H9 (cell line): Measurements from ENCODE around the gene SNX25. TPM values are rescaled to one million over a fixed set of nuclear protein-coding genes. Genes with fewer than 3 reads are reported as not detected.

Experiments used
- DNase-seq: peaks from one replicate; pipeline ENCODE4 v3.0.0-alpha.2; 2017
- H2AFZ ChIP-seq: one replicate; pipeline ENCODE4 v1.6.1; 2013; ENCODE audit warnings: mild to moderate bottlenecking, low read length, control low read depth, moderate library complexity
- H2AK5ac ChIP-seq: 2 replicates; pipeline ENCODE4 v1.6.1; 2013; ENCODE audit warnings: low read length, control low read depth, mixed read lengths; ENCODE audit not compliant: insufficient read length
- H2BK120ac ChIP-seq: one replicate; pipeline ENCODE4 v1.6.1; 2013; ENCODE audit warnings: low read depth, mild to moderate bottlenecking, low read length, control low read depth, inconsistent platforms; ENCODE audit not compliant: poor library complexity, severe bottlenecking
- H2BK12ac ChIP-seq: 2 replicates; pipeline ENCODE4 v1.6.1; 2013; ENCODE audit warnings: low read length, control low read depth, mixed read lengths, low read depth; ENCODE audit not compliant: insufficient read length
- H2BK15ac ChIP-seq: 2 replicates; pipeline ENCODE4 v1.6.1; 2013; ENCODE audit warnings: low read depth, low read length, control low read depth
- H2BK20ac ChIP-seq: one replicate; pipeline ENCODE4 v1.6.1; 2013; ENCODE audit warnings: low read depth, mild to moderate bottlenecking, low read length, control low read depth, inconsistent platforms; ENCODE audit not compliant: poor library complexity, severe bottlenecking
- H2BK5ac ChIP-seq: 2 replicates; pipeline ENCODE4 v1.6.1; 2013; ENCODE audit warnings: low read length, control low read depth, mixed read lengths; ENCODE audit not compliant: insufficient read length
- H3K14ac ChIP-seq: 2 replicates; pipeline ENCODE4 v1.6.1; 2013; ENCODE audit warnings: low read length, control low read depth; ENCODE audit not compliant: insufficient read depth
- H3K18ac ChIP-seq: 2 replicates; pipeline ENCODE4 v1.6.1; 2013; ENCODE audit warnings: low read depth, mild to moderate bottlenecking, mixed read lengths, low read length, control low read depth; ENCODE audit not compliant: insufficient read length
- H3K23ac ChIP-seq: 2 replicates; pipeline ENCODE4 v1.6.1; 2013; ENCODE audit warnings: low read length, control low read depth, mixed read lengths, low read depth; ENCODE audit not compliant: insufficient read length
- H3K23me2 ChIP-seq: 2 replicates; pipeline ENCODE4 v1.6.1; 2013; ENCODE audit warnings: low read depth, mild to moderate bottlenecking, mixed read lengths, low read length, control low read depth; ENCODE audit not compliant: insufficient read length, poor library complexity, severe bottlenecking
- H3K27ac ChIP-seq: 2 replicates; pipeline ENCODE4 v1.5.1; 2013; ENCODE audit warnings: low read length, control low read depth, mixed read lengths, low read depth; ENCODE audit not compliant: insufficient read length
- H3K27me3 ChIP-seq: 2 replicates; pipeline ENCODE4 v1.6.1; 2013; ENCODE audit warnings: low read length, control low read depth, inconsistent platforms; ENCODE audit not compliant: insufficient read depth
- H3K4ac ChIP-seq: 2 replicates; pipeline ENCODE4 v1.6.1; 2013; ENCODE audit warnings: low read depth, mild to moderate bottlenecking, control low read depth, inconsistent platforms, low read length, moderate library complexity
- H3K4me1 ChIP-seq: 2 replicates; pipeline ENCODE4 v1.6.1; 2013; ENCODE audit warnings: low read length, control low read depth, inconsistent platforms; ENCODE audit not compliant: insufficient read depth
- H3K4me2 ChIP-seq: 2 replicates; pipeline ENCODE4 v1.6.1; 2013; ENCODE audit warnings: low read length, control low read depth, mixed read lengths; ENCODE audit not compliant: insufficient read length, insufficient read depth
- H3K56ac ChIP-seq: 2 replicates; pipeline ENCODE4 v1.6.1; 2013; ENCODE audit warnings: low read depth, mild to moderate bottlenecking, mixed read lengths, low read length, control low read depth; ENCODE audit not compliant: insufficient read length
- H3K79me1 ChIP-seq: 2 replicates; pipeline ENCODE4 v1.6.1; 2013; ENCODE audit warnings: low read depth, mild to moderate bottlenecking, moderate library complexity, low read length, control low read depth, inconsistent platforms; ENCODE audit not compliant: insufficient read depth, poor library complexity, severe bottlenecking
- H3K79me2 ChIP-seq: 2 replicates; pipeline ENCODE4 v1.6.1; 2013; ENCODE audit warnings: low read length, control low read depth, inconsistent platforms; ENCODE audit not compliant: insufficient read depth
- H3K9ac ChIP-seq: 2 replicates; pipeline ENCODE4 v1.6.1; 2013; ENCODE audit warnings: low read length, control low read depth, mixed read lengths; ENCODE audit not compliant: insufficient read length; ENCODE audit errors: extremely low read depth
- H3K9me3 ChIP-seq: one replicate; pipeline ENCODE4 v1.6.1; 2013; ENCODE audit warnings: low read depth, low read length, inconsistent platforms; ENCODE audit not compliant: control insufficient read depth
- H3T11ph ChIP-seq: one replicate; pipeline ENCODE4 v1.6.1; 2013; ENCODE audit warnings: mild to moderate bottlenecking, low read length, control low read depth, inconsistent platforms
- H4K20me1 ChIP-seq: one replicate; pipeline ENCODE4 v1.6.1; 2013; ENCODE audit not compliant: control insufficient read depth, insufficient read length, insufficient read depth
- H4K5ac ChIP-seq: 2 replicates; pipeline ENCODE4 v1.6.1; 2013; ENCODE audit warnings: low read depth, mild to moderate bottlenecking, mixed read lengths, low read length, control low read depth; ENCODE audit not compliant: insufficient read length
- H4K8ac ChIP-seq: replicated peaks from 2 replicates; pipeline ENCODE4 v1.6.1; 2013; ENCODE audit warnings: low read length, control low read depth, mixed read lengths, low read depth; ENCODE audit not compliant: insufficient read length
- H4K91ac ChIP-seq: 2 replicates; pipeline ENCODE4 v1.6.1; 2013; ENCODE audit warnings: low read depth, mild to moderate bottlenecking, moderate library complexity, mixed read lengths, low read length, control low read depth; ENCODE audit not compliant: insufficient read length
- H3K27ac Mint-ChIP-seq, 3 experiments: 2 replicates in 2 of 3; 3 replicates in 1 of 3; pipeline ENCODE4 v1.8.0; 2020 to 2021; ENCODE audit warnings: mixed read lengths in 3 of 3, mild to moderate bottlenecking in 1 of 3, moderate library complexity in 1 of 3
- H3K27me3 Mint-ChIP-seq: 2 replicates; pipeline ENCODE4 v1.8.0; 2021; ENCODE audit warnings: low read depth, mild to moderate bottlenecking, moderate library complexity, mixed read lengths
- H3K36me3 Mint-ChIP-seq, 3 experiments: 2 replicates in 2 of 3; 3 replicates in 1 of 3; pipeline ENCODE4 v1.8.0; 2020 to 2021; ENCODE audit warnings: low read depth in 3 of 3, mixed read lengths in 3 of 3; ENCODE audit not compliant: insufficient read depth in 1 of 3
- H3K4me1 Mint-ChIP-seq, 2 experiments: 2 replicates each; pipeline ENCODE4 v1.8.0; 2020; ENCODE audit warnings: mixed read lengths in 2 of 2
- H3K4me3 Mint-ChIP-seq, 2 experiments: 2 replicates in 1 of 2; 3 replicates in 1 of 2; pipeline ENCODE4 v1.8.0; 2020 to 2021; ENCODE audit warnings: mild to moderate bottlenecking in 2 of 2, mixed read lengths in 2 of 2, moderate library complexity in 1 of 2
- H3K9me3 Mint-ChIP-seq, 2 experiments: 2 replicates in 1 of 2; 3 replicates in 1 of 2; pipeline ENCODE4 v1.8.0; 2020; ENCODE audit warnings: mild to moderate bottlenecking in 2 of 2, mixed read lengths in 2 of 2, moderate library complexity in 1 of 2
- WGBS: extraction: QIAGEN DNeasy Blood & Tissue Kit; methylation state at CpG from one replicate; pipeline ENCODE4 v1.1.7; 2013; ENCODE audit warnings: missing lambda C conversion rate, low lambda C conversion rate, mixed read lengths; ENCODE audit not compliant: insufficient read length; ENCODE audit errors: extremely low coverage; 5-methylcytosine and 5-hydroxymethylcytosine counted together
- total RNA-seq: library from RNA; stranded (reverse); gene quantifications from 2 replicates; pipeline ENCODE4 v1.2.1, GENCODE V29; 2021
- TF ChIP-seq, protein P1 (sequence below): fragments of 200-600 bp; sonication (generic); conservative IDR thresholded peaks from 3 replicates; pipeline ENCODE4 v1.8.0; 2021; ENCODE audit warnings: antibody characterized with exemption, mild to moderate bottlenecking

The SNX25 gene
- total RNA-seq, 1 experiment from 2014 or later = 28.2 TPM

DNA sequence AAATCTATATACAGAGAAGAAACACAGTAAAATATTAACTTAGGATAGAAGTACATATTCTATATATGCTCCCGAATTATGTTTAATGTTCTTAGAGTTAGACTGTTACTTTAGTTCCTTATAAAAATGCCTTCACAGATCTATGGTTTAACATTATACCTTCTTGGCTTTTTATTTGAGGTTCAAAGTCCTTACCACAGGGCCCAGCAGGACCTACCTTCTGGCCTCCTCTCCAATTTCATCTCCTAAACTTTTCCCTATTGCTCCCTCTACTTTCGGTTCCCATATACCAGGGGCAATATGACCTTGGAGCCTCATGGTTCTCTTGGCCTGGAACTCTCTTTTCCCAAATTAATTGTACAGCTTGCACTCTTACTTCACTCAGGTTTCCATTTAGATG lies 199.0 kb downstream of the SNX25 start:
- H3K4me3 Mint-ChIP-seq = no peak overlapping the region
- H2AK5ac ChIP-seq = no peak overlapping the region
- H3K56ac ChIP-seq = no peak overlapping the region
- no peak overlapping the region for H3K23ac ChIP-seq
- H2BK5ac ChIP-seq = no peak overlapping the region
- H2BK120ac ChIP-seq = no peak overlapping the region
- no CpG with 5 or more reads among the region's 2 CpGs for WGBS
- DNase-seq = no peak
- H3K27me3 Mint-ChIP-seq = no peaks in the 10 kb centered on the region
- H3K4me1 ChIP-seq = no peaks in the 10 kb centered on the region
- H3K9me3 Mint-ChIP-seq = peaks cover 4 to 6% of the 10 kb centered on the region in 2 experiments; a peak in 4 of 5 replicates
- H3K27ac Mint-ChIP-seq = no peak overlapping the region
- H4K8ac ChIP-seq = no peak overlapping the region
- no peak overlapping the region for H2BK20ac ChIP-seq
- H3K18ac ChIP-seq = no peak overlapping the region
- peaks cover 7 to 61% (median 52%) of the 10 kb centered on the region in 3 experiments for H3K36me3 Mint-ChIP-seq
- no peaks in the 10 kb centered on the region for H3K79me1 ChIP-seq
- no peak overlapping the region for H3K27ac ChIP-seq
- H4K5ac ChIP-seq = no peak overlapping the region
- H3K9me3 ChIP-seq = no peaks in the 10 kb centered on the region
- no peak overlapping the region for H3K4ac ChIP-seq
- no peak overlapping the region for H3T11ph ChIP-seq
- no peaks in the 10 kb centered on the region for H3K79me2 ChIP-seq
- H3K4me2 ChIP-seq = no peak overlapping the region
- H3K4me1 Mint-ChIP-seq = no peaks in the 10 kb centered on the region
- H4K91ac ChIP-seq = no peak overlapping the region
- TF ChIP-seq, protein P1, sequence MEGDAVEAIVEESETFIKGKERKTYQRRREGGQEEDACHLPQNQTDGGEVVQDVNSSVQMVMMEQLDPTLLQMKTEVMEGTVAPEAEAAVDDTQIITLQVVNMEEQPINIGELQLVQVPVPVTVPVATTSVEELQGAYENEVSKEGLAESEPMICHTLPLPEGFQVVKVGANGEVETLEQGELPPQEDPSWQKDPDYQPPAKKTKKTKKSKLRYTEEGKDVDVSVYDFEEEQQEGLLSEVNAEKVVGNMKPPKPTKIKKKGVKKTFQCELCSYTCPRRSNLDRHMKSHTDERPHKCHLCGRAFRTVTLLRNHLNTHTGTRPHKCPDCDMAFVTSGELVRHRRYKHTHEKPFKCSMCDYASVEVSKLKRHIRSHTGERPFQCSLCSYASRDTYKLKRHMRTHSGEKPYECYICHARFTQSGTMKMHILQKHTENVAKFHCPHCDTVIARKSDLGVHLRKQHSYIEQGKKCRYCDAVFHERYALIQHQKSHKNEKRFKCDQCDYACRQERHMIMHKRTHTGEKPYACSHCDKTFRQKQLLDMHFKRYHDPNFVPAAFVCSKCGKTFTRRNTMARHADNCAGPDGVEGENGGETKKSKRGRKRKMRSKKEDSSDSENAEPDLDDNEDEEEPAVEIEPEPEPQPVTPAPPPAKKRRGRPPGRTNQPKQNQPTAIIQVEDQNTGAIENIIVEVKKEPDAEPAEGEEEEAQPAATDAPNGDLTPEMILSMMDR = no peak
- no peak overlapping the region for H3K14ac ChIP-seq
- no peak overlapping the region for H3K9ac ChIP-seq
- H3K27me3 ChIP-seq = no peaks in the 10 kb centered on the region
- no peaks in the 10 kb centered on the region for H4K20me1 ChIP-seq
- no peak overlapping the region for H2BK15ac ChIP-seq
- H2AFZ ChIP-seq = no peak overlapping the region
- no peak overlapping the region for H2BK12ac ChIP-seq
- no peaks in the 10 kb centered on the region for H3K23me2 ChIP-seq
